OCI-LY1 (cell line): ENCODE results near the gene CHMP2A.

Experiments
- CTCF ChIP-seq: fragments of 200-600 bp; sonication (generic), shearing (Covaris generic); IDR thresholded peaks from 2 replicates; pipeline ENCODE4 v1.5.1; 2017; ENCODE audit warnings: mild to moderate bottlenecking, antibody characterized with exemption, low read length, moderate library complexity, mixed read lengths
- EZH2 ChIP-seq: fragments of 200-600 bp; sonication (generic), shearing (Covaris generic); IDR thresholded peaks from 2 replicates; pipeline ENCODE4 v1.8.0; 2017; ENCODE audit warnings: borderline replicate concordance, mixed run types, mild to moderate bottlenecking, antibody characterized with exemption, low read length, moderate library complexity, mixed read lengths

DNA sequence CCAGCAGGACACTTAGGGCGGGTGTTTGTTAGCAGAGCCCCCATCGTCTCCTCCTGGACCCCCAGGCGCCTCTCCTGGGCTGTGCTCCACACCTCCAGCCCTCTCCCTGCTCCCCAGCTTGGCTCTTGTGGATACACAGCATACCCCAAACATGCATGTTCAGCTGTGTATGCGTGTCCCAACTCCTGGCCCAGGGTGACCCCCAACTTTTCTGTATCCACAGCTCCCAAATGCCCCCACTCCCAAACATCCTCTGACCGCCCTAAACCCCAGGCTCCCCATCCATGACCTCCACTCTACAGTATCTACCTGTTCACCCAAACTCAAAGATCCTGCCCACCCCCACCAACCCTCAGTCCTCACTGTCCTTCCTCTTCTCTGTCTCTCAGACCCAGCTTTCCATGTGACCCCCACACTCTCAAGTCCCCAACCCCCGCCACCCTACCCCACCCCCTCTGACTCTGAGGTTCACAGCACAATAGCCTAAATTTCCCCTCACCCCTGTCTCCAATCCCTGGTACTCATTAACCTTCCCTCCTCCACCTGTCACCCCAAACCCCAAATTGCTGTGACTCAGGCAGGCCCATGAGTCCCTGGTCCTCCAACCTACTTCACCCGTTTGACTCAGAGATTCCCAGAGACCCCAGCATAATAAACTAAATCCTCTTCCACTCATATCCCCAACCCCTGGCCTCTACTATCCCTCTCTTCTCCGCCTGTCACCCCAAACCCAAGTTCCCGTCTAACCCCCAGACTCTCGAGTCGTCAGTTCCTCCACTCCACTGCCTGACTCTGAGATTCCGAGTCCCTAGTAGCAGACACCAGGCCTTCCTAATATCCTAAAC lies 2.5 kb upstream of the CHMP2A start:
- TF ChIP-seq CTCF (no peak), EZH2 (no peak)
